DMS79 treated with DMSO at 0.1 percent for 48 hours (cell line): Measurements from ENCODE around the gene POLDIP2.

ENCODE experiments used
- DNase-seq: peaks from one replicate; lab custom pipeline; 2025; lab: John Stamatoyannopoulos, UW

Gene POLDIP2

DNA sequence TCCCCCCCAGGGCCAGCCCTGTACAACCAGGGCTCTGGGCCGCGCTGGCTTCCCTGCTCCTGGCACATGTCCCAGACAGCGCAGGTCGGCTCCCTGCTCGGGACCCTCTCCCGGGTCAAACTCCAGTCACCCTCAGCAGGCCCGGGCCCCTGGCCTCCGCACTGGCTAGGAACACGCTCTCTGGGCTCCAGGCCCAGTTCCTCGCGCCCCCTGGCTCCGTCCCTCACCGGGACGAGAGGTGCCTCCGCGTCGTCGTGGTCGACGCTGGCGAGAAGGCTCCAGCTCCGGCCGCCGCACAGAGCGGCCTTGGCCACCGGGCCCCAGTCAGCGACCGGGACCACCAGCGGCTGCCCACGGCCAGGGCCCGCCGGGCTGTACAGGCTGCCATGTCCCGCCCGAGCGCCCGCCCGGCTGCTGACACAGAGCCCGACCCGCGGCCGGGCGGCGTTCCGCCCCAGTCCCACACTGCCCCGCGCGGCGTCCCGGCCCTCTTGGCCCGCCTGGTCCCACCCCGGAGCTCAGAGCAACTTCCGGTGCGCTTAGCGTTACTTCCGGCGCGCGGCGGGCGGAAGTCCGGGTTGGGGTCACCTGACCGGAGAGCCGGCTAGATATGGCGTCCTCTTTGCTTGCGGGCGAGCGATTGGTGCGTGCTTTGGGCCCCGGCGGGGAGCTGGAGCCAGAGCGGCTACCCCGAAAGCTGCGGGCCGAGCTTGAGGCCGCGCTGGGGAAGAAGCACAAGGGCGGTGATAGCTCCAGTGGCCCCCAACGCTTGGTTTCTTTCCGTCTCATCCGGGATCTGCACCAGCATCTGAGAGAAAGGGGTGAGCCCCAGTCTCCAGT is at the start of gene POLDIP2:
TSS of gene POLDIP2 (minus strand) at position 467 of the 840 bp plus-strand sequence. CDS start at position 388, 79 bp downstream.
- DNase-seq: peak; percentile 86

DNA sequence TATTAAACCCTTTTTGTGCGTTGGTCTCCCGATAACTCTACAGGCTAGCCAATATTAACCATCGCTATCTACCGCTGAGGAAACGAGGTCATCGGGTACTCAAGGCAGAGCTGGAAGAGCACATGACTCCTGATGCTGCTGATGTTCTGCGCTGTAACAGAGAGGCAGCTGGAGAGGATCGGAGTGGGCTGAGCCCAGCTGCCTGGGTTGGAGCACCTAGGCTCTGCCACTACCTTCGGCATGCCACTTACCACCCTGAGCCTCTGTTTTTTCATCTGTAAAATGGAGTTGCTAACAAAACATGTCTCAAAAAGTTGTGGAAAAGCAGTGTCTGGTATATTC is 49.1 kb upstream of the POLDIP2 start:
- peak; percentile 65 for DNase-seq

- DNase-seq: peak; percentile 86
Observed at GRCh38 chr17:28405632-28406472, 48.5 kb upstream of the POLDIP2 start, which contains the start of gene SLC46A1. Gene SLC46A1, minus strand, starts transcription at chr17:28406212. Its CDS starts 98 bp downstream, at chr17:28406114.

DNA sequence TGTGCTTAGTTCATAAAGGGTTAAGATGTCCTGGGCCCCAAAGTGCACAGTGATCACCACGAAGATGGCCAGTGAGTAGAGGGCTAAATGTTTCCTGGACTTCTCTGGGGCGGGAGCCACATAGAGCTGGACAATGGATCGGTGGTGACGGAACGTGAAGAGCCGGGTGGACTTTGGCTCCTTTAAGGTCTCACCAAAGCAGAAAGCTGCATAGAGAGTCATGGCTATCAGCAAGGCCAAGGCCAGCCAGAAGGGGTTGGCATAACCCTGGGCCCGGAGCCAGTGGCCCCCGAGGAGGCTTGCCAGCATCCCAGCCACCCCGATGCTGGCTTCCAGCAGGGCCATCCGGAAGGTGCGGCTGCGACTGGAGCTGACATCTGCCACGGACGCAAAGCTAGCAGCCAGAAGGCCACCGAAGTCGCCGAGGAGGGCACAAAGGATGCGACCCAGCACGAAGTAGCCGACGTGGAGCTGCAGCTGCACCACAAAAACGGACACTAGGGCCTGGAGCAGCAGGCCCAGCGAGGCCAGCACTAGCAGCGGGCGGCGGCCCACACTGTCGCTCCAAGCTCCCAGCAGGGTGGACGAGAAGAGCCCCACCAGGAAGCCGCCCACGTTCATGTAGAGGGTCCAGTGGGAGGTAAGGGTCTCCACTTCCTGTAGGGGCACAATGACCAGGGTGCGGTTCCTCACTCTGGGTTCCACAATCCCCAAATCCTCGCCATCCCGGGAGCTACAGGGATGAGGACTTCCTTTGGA is 47.7 kb upstream of the POLDIP2 start:
- DNase-seq: peak; percentile 36

- DNase-seq: no peak
Observed at GRCh38 chr17:28404461-28404811, 47.1 kb upstream of the POLDIP2 start.

GRCh38 chr17:28404007-28404406 is 46.7 kb upstream of the POLDIP2 start:
- DNase-seq: no peak

- no peak for DNase-seq
Observed at GRCh38 chr17:28402844-28403243, 45.5 kb upstream of the POLDIP2 start.

GRCh38 chr17:28402224-28402630 is 44.9 kb upstream of the POLDIP2 start:
- no peak for DNase-seq

DNA sequence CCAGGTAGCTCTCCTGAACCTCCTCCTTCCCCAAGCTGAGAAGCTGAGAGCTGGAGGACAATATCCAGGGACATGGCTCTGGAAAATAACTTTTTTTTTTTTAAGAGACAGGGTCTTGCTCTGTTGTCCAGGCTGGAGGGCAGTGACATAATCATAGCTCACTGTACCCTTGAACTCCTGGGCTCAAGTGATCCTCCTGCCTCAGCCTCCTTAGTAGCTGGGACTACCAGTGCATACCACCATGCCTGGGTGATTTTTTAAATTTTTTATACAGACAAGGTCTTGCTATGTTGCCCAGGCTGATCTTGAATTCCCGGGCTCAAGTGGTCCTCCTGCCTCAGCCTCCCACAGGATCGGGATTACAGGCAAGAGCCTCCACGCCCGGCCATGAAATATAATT is 42.5 kb upstream of the POLDIP2 start:
- DNase-seq: no peak

GRCh38 chr17:28398280-28398981 is 41.1 kb upstream of the POLDIP2 start:
- DNase-seq: no peak

- no peak for DNase-seq
Observed at GRCh38 chr17:28397687-28398279, 40.5 kb upstream of the POLDIP2 start.

GRCh38 chr17:28397275-28397674 is 39.9 kb upstream of the POLDIP2 start:
- no peak for DNase-seq

DNA sequence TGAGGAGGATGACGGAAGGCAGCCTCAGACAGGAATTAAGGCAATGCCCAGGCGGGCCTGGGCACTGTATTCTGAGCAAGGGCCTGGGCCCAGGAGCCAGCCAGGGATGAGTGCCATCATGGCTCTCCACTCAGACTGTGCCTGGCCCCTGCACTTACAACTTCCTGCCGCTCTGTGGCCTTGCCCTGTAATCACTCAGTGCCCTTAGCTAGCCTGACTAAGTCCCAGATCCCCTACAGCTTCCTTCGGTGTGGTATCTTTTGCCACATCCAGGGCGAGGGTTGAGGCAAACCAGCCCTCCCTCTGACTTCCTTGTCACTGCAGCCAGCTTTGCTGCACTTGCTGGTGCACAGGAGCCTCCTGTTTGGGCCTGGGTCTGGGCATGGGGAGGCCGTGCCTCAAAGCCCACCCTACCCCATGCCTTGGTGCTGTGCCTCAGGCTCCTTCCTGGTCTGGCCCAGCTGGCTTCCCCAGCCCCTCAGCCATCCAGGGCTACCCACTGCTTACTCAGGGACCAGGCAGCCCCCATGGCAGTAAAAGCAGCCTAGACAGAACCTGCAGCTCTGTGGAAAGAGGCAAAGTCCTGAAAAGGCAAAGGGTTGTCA is 39.4 kb upstream of the POLDIP2 start:
- DNase-seq: no peak

- no peak for DNase-seq
Observed at GRCh38 chr17:28395968-28396367, 38.6 kb upstream of the POLDIP2 start.

- DNase-seq: no peak
Observed at GRCh38 chr17:28395426-28395825, 38.1 kb upstream of the POLDIP2 start.

DNA sequence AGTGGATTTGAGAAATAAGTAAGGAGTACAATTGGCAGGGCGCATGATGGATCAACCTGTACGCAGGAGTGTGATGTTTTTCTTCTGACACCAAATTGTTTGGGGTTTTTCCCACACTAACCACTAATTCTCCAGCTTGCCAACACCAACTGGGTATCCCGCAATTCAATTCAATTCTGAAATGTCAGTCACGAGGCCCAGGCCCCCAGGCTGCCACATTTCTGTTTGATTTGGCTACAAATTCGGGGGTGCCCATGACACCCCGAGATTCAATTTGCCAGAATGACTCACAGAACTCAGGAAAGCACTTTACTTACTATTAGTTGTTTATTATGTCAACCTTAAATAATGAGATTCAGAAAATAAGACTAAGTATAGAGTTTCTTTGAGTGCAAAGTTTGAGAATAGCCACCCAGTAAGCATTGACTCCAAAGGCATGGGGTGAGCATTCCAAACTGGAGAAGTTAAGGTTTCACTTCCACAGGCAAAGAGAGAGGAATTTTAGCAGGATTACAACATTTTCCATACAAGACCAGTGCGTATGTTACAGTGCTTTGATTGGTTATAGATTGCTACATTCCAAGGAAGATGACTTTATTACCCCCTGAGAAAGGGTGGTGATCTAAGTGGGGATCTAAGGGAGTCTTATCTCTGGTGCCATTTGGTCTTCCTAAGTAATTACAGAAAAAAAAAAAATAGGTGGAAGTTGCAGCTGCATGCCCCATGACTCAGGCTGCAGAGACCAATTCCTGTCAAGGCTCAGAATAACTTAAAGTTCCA is 37.2 kb upstream of the POLDIP2 start:
- DNase-seq: no peak

DNA sequence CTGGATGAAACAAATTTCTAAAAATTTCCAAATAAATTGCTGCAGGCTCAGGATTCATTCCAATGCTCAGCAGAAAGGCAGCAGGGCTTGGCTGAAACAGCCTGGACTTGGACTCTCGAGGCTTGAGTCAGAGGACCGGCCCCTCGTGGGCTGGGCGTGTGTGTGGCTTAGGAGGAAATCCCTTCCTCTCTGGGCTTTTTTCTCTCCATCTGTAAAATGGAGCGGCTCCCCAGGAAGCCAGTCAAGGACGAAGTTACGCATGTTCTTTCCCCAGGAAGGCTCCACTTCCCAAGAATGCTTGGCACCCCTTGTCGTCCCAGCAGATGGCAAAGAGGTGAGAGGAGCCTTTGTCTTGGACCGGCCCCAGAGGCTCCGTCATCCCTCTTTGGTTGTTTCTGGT is 35.2 kb upstream of the POLDIP2 start:
- no peak for DNase-seq

GRCh38 chr17:28391401-28391800 is 34.1 kb upstream of the POLDIP2 start:
- DNase-seq: no peak

GRCh38 chr17:28390984-28391383 is 33.7 kb upstream of the POLDIP2 start:
- DNase-seq: no peak

GRCh38 chr17:28390563-28390962 is 33.2 kb upstream of the POLDIP2 start:
- no peak for DNase-seq
